Endometrial microvascular endothelial cells (primary cell): ENCODE results near the gene PTCH1. TPM values are rescaled to one million over a fixed set of nuclear protein-coding genes. Genes with fewer than 3 reads are reported as not detected.

Source experiments
- in situ Hi-C: cut with HindIII; loops from 2 replicates; pipeline ENCODE4 v1.10.0; 2017; ENCODE audit warnings: low sequenced_read_pairs, low pct_unique_long_range_greater_than_20kb; ENCODE audit errors: inconsistent ontology term
- total RNA-seq: library from RNA; depleted of rRNA; stranded (reverse); fragments of >200 nt; gene quantifications from one replicate; pipeline ENCODE4 v1.2.3, GENCODE V29; 2015; ENCODE audit errors: inconsistent ontology term

PTCH1 gene
- total RNA-seq, 1 donor from 2014 or later = 0.09 TPM

DNA sequence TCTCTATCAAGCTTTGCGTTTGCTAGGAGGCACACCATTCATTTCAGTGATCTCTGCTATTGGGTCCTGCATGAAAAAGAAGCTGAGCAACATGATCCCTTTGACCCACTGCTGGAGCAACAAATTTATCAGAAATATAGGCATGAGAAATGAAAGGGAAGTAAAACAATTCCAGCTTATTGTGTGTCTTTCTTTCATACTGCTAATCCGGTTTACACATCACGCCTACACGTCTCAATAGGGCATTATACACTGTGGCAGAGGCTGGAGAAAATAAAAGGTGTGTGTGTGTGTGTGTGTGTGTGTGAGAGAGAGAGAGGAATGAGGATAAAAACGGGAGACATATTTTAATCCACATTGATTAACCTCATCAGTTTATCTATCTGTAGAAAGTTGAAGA is 2.4 kb downstream of the PTCH1 start:
- in situ Hi-C loops = no loop called here

DNA sequence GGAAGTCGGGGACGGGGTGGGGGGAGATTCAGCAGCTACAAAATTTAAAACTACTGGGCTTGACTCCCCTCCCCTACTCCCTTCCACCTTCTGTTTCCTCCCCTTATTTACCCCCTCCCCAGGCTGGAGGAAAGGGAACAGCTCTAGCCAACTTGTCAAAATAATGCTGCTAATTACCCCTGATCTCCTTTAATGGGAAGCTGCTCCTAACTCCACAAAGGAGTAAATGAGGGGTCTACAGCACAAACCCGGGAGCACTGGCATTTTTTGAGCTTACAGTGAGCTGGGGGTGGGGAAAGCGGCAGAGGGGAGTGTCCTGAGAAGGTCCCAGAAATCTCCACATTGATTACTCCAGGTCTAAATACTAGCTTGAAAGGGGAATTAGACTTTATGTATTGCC is 3.1 kb downstream of the PTCH1 start:
- in situ Hi-C loops = no loop called here

DNA sequence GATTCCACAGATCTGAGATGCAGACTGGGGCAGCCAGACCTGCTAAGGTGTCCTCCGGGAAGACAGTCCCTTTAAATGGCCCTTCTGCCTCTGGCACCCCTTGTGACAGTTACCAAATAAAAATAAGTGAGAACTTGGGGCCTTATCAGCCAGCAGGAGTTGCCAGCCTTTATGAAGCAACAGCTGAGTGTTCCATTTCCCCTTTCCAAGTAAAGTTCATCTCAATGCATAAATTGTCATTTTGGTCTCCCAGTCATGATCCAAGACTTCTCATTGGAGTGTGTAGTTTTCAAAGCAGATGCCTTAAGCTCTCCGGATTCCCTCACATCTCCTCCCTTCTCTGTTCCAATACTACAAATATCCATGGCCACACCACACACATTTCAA is 4.1 kb downstream of the PTCH1 start:
- in situ Hi-C loops = no loop called here

DNA sequence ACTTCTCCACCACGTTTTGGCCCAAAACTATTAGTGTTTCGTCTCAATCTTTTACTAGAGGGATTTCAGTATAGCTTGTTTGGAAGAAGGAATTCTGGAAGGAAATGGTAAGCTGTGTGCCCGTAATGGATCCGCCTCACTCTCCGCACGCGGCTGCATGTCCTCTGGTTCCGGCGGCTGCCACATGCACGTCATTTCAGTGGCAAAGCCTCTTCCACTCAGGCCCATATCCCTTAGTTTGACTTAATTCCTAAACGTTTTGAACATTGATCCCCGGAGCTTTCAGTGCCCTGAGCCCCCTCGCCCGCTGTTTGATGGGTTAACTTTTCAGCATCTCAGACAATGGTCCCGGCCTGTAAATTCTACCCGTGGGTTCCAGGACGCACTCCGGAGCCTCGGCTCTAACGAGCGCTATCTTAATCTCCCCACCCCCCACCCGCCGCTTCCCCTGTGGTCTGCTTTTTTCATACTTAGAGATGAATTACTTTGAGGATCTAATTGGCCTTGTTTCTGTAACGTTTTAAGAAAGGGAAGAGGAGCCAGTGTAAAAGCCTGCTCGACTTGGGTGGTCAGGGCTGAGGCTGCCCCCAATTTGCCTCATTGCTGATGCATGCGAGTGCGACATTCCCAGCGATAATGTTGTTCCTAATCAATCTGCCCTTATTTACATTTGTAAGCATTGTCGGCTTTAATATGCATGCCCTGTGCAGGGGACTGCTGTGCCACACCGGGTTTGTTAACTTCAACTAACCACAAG is 4.6 kb downstream of the PTCH1 start:
- in situ Hi-C loops = no loop called here

DNA sequence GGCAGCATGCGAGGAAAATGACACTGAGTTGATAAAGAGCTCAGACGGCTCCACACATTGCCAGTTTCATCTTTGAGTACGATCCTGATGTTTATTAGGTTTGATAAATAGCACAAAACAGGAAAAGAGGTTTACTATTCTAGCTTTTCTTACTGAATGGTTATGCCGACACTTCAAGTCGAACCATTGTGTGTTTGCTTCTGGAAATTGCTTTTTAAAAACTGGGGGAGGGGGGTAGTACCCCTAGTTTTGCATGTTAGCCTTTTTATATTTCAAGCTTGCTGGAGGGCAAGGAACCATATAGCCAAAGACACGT is 5.2 kb downstream of the PTCH1 start:
- in situ Hi-C loops = no loop called here

DNA sequence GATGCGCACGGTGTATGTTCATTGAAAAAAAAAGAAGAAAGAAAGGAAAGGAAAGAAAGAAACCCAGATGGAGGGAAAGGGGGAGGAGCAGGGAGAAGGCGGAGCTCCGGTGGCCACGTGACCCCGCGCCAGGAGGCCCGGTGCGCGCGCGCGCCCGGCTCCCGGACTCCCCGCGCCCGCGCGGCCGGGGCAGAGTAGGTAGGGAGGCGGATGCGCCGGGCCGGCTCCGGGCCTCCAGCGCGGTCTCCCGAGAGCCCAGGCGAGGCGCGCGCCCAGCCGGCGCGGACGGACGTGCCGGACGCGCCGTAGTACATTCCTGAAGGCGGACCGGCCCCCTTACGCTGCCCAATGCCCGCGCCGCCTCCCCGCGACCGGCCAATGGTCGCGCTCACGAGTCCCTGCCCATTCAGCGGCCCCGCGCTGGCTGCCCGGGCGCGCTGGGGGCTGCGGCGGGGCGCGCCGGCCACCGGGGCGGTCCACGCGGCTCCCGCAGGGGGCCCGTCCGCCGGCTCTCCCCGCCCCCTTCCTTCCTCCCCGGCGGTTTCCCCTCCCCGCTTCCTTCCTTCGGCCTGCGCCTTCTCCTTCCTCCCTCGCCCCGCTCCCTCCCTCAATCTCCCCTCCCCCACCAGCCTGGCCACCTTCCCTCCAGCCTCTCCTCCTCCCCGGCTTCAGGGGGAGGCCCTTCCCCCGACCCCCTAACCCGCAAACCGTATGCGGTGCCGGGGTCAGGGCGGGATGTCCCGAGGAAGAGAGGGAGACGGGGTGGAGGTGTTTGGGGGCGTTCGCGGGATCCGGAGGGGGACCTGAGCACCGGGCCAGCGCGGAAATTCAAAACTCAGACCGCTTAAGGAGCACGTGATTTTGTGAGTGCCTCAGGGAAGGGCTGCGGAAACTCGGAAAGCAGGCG is 5.8 kb downstream of the PTCH1 start:
- in situ Hi-C loops = no loop called here

DNA sequence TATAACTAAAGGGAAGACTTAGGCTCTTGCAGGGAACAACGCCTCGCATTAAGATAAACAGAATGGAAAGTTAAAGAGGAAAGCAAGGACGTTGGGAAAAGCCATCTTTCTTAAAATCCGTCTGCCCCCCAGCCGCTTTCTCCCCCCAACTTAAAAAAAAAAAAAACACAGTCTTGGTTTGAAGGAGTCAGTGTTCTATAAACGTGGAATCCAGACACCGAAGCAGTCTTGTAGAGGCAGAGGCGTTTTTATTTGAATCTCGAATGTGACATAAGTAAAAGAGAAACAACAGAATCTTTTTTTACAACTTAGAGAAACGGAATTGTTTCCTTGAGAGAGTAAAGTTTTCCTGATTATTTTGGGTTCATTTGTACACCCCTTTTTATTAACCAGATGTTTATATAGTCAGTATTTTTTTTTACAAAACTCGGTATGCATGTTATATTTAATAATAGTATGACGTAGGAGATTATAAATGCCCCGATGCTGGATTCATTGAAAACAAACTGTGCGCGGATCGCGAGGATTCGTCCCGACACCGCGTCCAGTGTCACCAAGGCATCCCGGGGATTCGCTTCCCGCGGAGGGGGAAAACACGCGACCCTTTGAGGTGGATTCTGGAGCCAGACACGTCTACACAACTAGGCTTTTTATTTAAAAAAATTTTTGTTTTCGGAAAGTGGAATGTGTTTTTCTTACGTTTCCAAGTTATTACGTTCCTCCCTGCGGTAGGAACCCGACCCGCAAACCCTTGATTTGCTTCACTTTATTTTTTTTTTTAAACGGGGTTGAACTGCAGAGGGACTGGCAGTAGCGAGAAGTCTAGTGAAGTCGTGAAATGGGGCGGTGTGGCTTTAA is 6.7 kb downstream of the PTCH1 start:
- in situ Hi-C loops = no loop called here

DNA sequence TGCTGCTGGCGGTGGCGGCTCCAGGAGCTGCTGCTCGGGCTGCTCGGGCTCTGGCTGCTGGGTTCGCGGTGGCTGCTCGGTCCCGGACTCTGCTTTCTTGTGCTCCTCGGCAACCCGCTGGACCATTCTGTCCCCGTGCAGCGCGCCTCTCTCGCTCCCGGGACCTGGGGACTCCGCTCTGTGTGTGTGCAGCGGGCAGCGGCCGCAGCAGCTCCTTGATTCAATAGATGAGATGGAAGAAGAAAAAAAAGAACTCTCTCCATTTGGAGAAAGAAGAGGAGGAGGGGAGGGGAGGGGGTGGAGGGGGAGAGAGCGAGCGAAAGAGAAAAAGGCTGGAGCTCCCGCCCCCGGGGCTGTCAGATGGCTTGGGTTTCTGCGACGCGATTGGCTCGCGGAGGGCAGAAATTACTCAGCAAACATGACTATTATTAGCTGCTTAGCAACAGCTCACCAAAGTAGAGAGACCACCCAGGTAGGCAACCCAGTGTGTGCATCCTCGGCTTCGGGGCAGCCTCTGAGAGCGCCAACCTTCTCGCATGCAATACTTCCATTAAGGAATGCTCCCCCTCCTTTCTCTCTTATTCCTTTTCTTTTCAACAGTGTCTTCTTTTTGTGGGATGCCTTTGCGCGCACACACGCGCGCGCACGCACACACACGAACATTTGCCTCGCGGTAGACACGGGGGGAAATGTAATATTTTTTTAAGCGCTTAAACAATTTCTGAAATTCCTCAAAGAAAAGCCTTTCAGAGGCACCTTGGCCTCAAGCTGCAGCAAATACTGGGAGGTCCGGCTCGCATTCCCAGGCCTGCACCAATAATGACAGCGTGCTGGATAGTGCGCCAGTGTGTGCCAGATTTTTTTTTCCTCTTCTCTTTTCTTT is 7.6 kb downstream of the PTCH1 start:
- in situ Hi-C loops = no loop called here

DNA sequence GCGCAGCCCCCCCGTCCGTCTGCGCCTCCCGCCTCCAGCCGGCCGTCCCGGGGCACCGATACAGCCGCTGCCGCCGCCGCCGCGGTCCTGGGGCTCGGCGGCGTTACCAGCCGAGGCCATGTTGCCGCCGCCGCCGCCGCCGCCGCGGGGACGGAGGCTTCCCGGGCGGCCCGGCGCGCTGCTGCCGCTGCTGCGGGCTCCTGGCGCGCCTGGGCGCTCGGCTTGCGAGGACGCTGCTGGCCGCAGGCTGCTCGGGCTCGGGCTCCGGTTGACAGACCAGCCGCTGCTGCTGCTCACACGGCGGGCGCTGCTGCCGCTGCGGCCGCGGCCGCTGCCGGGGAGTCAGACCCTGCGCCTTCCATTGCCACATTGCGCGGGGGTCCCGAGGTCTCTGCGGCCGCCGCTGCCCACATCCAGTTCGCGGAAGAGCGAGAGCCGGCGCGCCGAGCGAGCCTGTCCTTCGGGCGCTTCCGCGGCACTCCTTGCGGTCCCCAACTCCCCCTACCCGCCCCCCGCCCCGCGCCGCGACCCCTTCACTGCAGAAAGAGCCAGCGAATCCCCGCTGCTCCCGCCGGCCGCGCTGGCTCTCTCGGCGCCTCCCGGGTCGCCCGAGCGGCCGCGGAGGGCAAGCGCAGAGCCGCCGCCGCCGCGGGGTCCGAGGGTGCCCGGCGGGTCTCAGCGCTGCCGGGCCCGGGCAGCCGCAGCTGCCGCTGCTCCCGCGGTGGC is 8.4 kb downstream of the PTCH1 start:
- in situ Hi-C loops = no loop called here

DNA sequence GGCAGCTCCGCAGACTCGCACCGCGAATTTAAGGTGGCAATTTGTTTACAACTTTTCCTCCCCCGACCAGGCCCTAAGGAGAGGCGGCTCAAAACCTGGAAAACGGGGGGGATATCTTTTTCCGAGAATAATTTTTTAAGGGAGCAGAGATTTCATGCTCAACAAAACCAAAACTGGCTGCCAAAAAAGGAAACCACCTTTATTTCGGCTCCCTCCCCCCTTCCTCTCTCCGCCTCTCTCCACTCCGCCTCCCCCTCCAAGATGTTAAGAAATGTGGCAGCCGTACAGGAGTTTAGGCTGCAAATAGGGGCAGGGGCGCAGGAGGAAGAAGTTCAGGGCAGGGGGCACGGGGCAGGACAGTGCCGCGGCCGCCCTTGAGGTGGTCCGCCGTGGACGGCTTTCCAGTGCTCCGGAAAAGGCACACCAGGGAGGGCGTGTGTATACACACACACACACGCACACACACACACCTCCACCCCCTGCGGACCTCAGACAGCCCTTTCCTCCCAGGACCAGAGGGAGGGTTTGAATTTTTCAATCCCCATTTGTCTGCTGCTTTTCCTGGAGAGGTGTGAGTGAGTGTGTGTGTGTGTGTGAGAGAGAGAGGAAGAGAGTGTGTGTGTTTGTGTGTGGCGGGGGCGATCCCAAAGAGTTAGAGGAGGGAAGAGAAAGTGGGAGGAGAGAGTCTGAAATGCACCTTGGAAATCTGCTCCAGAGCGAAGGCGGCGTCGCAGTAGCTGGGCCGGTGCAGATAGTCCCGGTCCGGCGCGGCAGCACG is 9.1 kb downstream of the PTCH1 start:
- in situ Hi-C loops = no loop called here

DNA sequence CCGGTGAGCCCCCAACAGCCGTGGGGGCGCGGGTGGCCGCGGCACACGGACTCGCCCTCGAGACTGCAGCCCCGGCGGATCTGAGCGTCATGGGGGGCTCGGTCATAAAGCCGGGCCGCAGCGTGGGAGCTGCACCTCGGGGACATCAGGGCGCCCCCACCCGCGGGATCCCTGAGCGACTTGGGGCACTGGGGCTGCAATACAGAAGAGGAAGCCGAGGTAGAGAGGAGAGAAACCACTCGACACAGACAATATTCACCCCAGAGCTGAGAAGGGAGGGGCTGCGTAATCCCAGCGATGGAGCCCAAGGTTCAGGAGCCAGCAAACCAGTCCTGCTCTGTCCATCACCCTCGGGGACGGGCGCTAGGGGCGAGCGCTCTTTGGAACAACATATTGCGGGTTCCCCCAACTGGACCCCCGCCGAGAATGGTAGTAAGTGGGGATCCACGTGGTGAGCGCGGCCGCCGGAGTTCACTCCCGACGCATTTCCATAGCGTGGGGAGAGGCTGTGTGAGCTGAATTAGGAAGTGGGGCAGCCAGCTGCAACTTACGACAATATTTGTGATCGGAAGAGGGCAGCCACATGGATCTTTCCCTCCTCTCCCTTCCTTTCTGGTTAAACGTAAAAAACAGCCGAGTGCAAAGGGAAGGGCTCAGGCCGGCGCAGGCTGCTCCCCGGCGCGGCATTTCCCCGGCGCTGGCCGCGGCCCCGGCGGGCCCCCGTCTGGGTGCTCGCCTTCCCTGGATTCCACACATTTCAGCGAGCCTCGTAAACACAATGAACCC is 9.9 kb downstream of the PTCH1 start:
- in situ Hi-C loops = no loop called here

DNA sequence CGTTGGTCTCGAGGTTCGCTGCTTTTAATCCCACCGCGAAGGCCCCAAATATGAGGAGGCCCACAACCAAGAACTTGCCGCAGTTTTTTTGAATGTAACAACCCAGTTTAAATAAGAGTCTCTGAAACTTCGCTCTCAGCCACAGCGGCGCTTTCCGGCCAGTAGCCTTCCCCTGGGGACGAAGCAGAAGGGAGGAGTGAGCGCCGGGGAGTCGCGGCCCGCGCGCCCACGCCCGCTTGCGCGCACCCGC is 10.4 kb downstream of the PTCH1 start:
- in situ Hi-C loops = no loop called here

DNA sequence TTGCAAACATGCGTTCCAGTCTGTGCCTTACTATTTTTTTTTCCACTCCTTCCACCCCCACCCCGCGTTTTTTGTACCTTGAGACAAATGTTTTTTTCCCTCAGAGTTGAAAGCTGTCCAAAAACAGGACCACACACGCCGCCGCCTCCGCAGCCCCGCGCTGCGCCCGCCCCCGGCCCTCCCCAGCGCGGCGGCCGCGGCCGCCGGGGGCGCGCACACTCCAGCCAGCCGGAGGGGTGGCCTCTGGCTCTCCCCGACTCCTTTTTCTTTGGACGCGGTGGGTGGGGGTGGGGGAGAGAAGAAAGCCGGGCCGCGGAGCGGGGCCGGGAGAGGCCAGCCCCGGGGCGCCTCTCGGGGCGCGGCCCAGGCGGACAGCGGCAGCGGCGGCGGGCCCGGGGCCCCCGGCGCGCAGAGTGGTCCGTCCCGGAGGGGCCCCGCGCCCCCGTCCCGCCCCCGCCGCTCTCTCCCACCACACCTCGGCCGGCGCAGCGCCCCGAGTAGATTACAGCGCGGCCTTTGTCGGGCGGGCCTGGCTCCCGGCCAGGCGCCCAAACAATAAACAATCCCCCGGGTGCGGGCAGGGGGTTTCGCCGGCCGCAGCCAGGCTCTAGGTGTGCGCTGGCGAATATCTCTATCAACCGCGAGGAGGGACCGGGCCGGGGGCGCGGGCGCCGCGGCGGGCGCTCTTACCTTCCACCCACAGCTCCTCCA is 10.9 kb downstream of the PTCH1 start:
- in situ Hi-C loops = no loop called here

DNA sequence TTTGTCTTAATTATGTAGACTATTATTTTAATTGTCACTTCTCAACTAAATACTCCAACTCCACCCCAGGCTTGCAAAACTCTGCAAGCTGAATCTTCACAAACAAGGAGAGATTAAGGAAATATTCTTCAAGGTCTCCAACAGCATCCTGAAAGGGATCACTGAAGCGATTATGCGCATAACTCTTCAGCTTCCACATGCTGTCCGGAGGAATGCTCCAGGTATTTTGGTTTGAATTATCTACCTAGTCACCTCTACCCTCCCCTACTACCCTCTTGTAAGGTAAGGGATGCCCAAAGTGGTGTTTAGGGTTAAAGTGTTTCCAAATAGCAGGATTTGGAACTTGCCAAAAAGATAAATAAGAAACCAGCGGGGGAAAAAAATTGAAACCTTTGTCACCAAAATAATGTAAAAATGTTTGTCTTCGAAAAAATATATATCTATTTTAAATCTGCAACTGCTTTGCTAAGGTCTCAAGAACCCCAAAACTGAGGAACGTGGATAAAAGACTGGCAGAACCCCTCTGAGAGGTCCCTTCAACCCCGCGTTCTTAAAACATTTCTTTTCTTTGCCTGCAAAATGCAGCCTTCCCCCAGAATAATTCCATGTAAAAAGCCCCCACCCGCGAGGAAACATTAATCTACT is 11.6 kb downstream of the PTCH1 start:
- in situ Hi-C loops = no loop called here

DNA sequence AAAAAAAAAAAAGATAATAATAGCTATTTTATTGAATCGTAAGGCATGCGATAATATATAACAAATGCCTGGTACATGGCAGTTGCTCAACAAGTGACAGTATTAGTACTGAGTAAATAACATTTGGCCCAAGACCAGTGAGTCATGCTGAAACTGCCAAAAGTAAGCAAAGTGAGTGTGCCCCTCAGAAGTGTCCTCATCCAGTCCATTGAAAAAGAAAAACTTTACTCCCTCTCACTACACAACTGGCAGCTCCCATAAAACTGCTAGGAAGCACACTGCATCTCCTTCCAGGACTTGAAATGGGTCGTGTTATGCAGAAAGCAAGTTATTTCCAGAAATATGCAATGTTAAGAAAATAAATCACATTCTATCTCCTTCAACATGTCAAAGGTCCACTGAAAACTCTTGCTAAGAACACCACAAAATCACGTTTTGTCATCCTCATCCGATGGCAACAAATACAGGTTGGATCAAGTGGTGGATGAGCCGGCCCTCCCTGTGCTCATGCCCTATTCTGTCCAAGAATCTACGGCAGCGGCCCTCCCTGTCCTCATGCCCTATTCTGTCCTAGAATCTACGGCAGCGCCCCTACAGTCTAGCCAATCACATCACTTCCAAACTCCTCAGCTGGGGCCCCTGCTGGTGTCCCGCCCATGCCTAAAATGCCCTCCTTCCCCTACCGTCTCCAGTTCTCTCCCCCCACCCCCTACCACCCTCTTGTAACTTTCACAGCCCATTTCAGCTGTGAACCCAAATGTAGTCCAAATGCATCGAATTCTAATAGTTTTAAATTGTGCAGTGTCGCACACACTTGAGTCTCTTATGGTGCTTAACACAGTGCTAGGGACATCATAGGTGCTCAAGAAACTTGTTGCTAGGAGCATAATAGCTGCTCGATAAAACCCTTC is 12.5 kb downstream of the PTCH1 start:
- in situ Hi-C loops = no loop called here
